Measurements from ENCODE around the gene CRYL1. TPM values are rescaled to one million over a fixed set of nuclear protein-coding genes. Genes with fewer than 3 reads are reported as not detected.

Gene CRYL1
- total RNA-seq, 1 experiment from 2014 or later, result 2.9 TPM

DNA sequence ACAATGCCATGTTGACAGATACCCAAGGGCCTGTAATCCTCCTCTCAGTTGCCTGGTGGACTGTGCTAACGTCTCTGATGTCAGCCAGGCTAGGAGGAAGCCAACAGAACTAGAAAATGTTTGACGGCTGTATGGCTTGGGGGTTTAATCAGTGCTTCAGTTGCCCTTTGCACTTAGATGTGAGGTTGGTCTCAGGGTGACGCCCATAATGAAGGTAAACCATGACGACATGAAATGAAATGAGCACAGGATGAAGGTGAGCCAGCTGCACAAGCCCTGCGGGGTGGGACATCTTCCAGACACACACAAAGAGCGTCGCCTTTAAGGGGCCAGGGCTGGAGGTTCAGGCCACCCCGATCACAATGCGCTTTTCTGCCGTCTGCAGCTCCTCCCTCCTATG is 127.2 kb downstream of the CRYL1 start:
- POLR2A ChIA-PET, result no interaction called here
- H3K36me3 Mint-ChIP-seq, result no peaks in the 10 kb centered on the region
- CTCF ChIA-PET, result no interaction called here
- no peak overlapping the region for H3K27ac Mint-ChIP-seq
- no peaks in the 10 kb centered on the region for H3K4me1 Mint-ChIP-seq
- peaks cover 7% of the 10 kb centered on the region for H3K9me3 Mint-ChIP-seq
- TF ChIP-seq NR1H2 (CRISPR knock-in tag; IDR thresholded peaks at IDR 0.05), result no peak
- TF ChIP-seq GTF2I (CRISPR knock-in tag; conservative IDR thresholded peaks at IDR 0.05), result no peak
- TF ChIP-seq PRRX2 (CRISPR knock-in tag; IDR thresholded peaks at IDR 0.05), result no peak
- no peak for TF ChIP-seq ZNF396 (CRISPR knock-in tag; IDR thresholded peaks at IDR 0.05; ENCODE audit: borderline replicate concordance)
- TF ChIP-seq GABPB1 (CRISPR knock-in tag; IDR thresholded peaks at IDR 0.05), result no peak
- TF ChIP-seq, protein P1, sequence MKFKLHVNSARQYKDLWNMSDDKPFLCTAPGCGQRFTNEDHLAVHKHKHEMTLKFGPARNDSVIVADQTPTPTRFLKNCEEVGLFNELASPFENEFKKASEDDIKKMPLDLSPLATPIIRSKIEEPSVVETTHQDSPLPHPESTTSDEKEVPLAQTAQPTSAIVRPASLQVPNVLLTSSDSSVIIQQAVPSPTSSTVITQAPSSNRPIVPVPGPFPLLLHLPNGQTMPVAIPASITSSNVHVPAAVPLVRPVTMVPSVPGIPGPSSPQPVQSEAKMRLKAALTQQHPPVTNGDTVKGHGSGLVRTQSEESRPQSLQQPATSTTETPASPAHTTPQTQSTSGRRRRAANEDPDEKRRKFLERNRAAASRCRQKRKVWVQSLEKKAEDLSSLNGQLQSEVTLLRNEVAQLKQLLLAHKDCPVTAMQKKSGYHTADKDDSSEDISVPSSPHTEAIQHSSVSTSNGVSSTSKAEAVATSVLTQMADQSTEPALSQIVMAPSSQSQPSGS (CRISPR knock-in tag; IDR thresholded peaks at IDR 0.05; ENCODE audit: borderline replicate concordance, low read depth), result no peak
- no peak for TF ChIP-seq KAT7 (CRISPR knock-in tag; IDR thresholded peaks at IDR 0.05; ENCODE audit: borderline replicate concordance)
- no peak for TF ChIP-seq HMGXB4 (CRISPR knock-in tag; IDR thresholded peaks at IDR 0.05)
- TF ChIP-seq, protein P2, sequence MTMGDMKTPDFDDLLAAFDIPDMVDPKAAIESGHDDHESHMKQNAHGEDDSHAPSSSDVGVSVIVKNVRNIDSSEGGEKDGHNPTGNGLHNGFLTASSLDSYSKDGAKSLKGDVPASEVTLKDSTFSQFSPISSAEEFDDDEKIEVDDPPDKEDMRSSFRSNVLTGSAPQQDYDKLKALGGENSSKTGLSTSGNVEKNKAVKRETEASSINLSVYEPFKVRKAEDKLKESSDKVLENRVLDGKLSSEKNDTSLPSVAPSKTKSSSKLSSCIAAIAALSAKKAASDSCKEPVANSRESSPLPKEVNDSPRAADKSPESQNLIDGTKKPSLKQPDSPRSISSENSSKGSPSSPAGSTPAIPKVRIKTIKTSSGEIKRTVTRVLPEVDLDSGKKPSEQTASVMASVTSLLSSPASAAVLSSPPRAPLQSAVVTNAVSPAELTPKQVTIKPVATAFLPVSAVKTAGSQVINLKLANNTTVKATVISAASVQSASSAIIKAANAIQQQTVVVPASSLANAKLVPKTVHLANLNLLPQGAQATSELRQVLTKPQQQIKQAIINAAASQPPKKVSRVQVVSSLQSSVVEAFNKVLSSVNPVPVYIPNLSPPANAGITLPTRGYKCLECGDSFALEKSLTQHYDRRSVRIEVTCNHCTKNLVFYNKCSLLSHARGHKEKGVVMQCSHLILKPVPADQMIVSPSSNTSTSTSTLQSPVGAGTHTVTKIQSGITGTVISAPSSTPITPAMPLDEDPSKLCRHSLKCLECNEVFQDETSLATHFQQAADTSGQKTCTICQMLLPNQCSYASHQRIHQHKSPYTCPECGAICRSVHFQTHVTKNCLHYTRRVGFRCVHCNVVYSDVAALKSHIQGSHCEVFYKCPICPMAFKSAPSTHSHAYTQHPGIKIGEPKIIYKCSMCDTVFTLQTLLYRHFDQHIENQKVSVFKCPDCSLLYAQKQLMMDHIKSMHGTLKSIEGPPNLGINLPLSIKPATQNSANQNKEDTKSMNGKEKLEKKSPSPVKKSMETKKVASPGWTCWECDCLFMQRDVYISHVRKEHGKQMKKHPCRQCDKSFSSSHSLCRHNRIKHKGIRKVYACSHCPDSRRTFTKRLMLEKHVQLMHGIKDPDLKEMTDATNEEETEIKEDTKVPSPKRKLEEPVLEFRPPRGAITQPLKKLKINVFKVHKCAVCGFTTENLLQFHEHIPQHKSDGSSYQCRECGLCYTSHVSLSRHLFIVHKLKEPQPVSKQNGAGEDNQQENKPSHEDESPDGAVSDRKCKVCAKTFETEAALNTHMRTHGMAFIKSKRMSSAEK (CRISPR knock-in tag; IDR thresholded peaks at IDR 0.05; ENCODE audit: borderline replicate concordance), result no peak
- no peak for ATAC-seq
- no peak for DNase-seq (ENCODE audit: low spot score)
- H3K4me3 Mint-ChIP-seq, result no peak overlapping the region
- no peaks in the 10 kb centered on the region for H3K27me3 Mint-ChIP-seq (ENCODE audit: low read depth)

- no peak overlapping the region for H3K4me3 Mint-ChIP-seq
- CTCF ChIA-PET, result no interaction called here
- TF ChIP-seq ZNF219 (CRISPR knock-in tag; IDR thresholded peaks at IDR 0.05; ENCODE audit: borderline replicate concordance), result no peak
- TF ChIP-seq FOXJ3 (CRISPR knock-in tag; IDR thresholded peaks at IDR 0.05; ENCODE audit: borderline replicate concordance), result no peak
- TF ChIP-seq OVOL2 (CRISPR knock-in tag; IDR thresholded peaks at IDR 0.05; ENCODE audit: borderline replicate concordance), result no peak
- TF ChIP-seq, protein P3, sequence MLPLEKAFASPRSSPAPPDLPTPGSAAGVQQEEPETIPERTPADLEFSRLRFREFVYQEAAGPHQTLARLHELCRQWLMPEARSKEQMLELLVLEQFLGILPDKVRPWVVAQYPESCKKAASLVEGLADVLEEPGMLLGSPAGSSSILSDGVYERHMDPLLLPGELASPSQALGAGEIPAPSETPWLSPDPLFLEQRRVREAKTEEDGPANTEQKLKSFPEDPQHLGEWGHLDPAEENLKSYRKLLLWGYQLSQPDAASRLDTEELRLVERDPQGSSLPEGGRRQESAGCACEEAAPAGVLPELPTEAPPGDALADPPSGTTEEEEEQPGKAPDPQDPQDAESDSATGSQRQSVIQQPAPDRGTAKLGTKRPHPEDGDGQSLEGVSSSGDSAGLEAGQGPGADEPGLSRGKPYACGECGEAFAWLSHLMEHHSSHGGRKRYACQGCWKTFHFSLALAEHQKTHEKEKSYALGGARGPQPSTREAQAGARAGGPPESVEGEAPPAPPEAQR (CRISPR knock-in tag; IDR thresholded peaks at IDR 0.05), result no peak
- TF ChIP-seq PREB (CRISPR knock-in tag; IDR thresholded peaks at IDR 0.05; ENCODE audit: borderline replicate concordance), result no peak
- no peak for TF ChIP-seq GRHL2 (CRISPR knock-in tag; IDR thresholded peaks at IDR 0.05; ENCODE audit: insufficient replicate concordance, severe bottlenecking)
- no peak for TF ChIP-seq TEAD1 (CRISPR knock-in tag; IDR thresholded peaks at IDR 0.05)
- TF ChIP-seq HMGXB4 (CRISPR knock-in tag; IDR thresholded peaks at IDR 0.05), result no peak
- TF ChIP-seq JAZF1 (CRISPR knock-in tag; IDR thresholded peaks at IDR 0.05), result no peak
- TF ChIP-seq MXD4 (CRISPR knock-in tag; IDR thresholded peaks at IDR 0.05; ENCODE audit: borderline replicate concordance), result no peak
- TF ChIP-seq ZNF232 (CRISPR knock-in tag; IDR thresholded peaks at IDR 0.05), result no peak
- no peak for TF ChIP-seq ZNF138 (CRISPR knock-in tag; conservative IDR thresholded peaks at IDR 0.05)
Measured at GRCh38 chr13:20397896-20398295, 127.8 kb downstream of the CRYL1 start.

More at GRCh38 chr13:20397896-20398295, 127.8 kb downstream of the CRYL1 start:
- ATAC-seq (no peak), DNase-seq (ENCODE audit: low spot score) (no peak)
- Mint-ChIP-seq H3K27me3 (ENCODE audit: low read depth) (no peaks in the 10 kb centered on the region), H3K4me1 (no peaks in the 10 kb centered on the region), H3K9me3 (peaks cover 7% of the 10 kb centered on the region), H3K36me3 (no peaks in the 10 kb centered on the region), H3K27ac (no peak overlapping the region)
- POLR2A ChIA-PET, result no interaction called here

Data from WTC11 (cell line).